HUES64 (cell line): Measurements from ENCODE around the gene MPZL1. TPM values are rescaled to one million over a fixed set of nuclear protein-coding genes. Genes with fewer than 3 reads are reported as not detected.

Experiments used
- H3K27ac ChIP-seq: 2 replicates; pipeline ENCODE4 v1.7.0; 2013; ENCODE audit warnings: low read depth, low read length, inconsistent platforms
- H3K27me3 ChIP-seq: 2 replicates; pipeline ENCODE4 v1.6.1; 2013; ENCODE audit warnings: mild to moderate bottlenecking, low read length; ENCODE audit not compliant: insufficient read depth
- H3K36me3 ChIP-seq: 2 replicates; pipeline ENCODE4 v1.6.1; 2013; ENCODE audit warnings: mild to moderate bottlenecking, low read length; ENCODE audit not compliant: insufficient read depth
- H3K4me1 ChIP-seq: 2 replicates; pipeline ENCODE4 v1.6.1; 2013; ENCODE audit warnings: mild to moderate bottlenecking, low read length, moderate library complexity; ENCODE audit not compliant: insufficient read depth
- H3K4me3 ChIP-seq: 2 replicates; pipeline ENCODE4 v1.5.1; 2013; ENCODE audit warnings: mild to moderate bottlenecking, low read length, moderate library complexity
- H3K9ac ChIP-seq: 2 replicates; pipeline ENCODE4 v1.6.1; 2013; ENCODE audit warnings: mild to moderate bottlenecking, low read depth, low read length
- H3K9me3 ChIP-seq: 2 replicates; pipeline ENCODE4 v1.6.1; 2013; ENCODE audit warnings: low read depth, low read length; ENCODE audit not compliant: insufficient read depth
- WGBS: fragments of 150-250, 120-280 bp; methylation state at CpG from one replicate; pipeline ENCODE4 v1.1.7; 2013; ENCODE audit warnings: missing lambda C conversion rate; 5-methylcytosine and 5-hydroxymethylcytosine counted together
- polyA plus RNA-seq, 2 experiments: library from polyadenylated mRNA; stranded (reverse); fragments of 50-300 nt; gene quantifications; one replicate each; pipeline ENCODE4 v1.2.3, GENCODE V29; 2013

The MPZL1 gene
- polyA plus RNA-seq (2013, experiment 1 of 2), result 49.8 TPM
- 58.5 TPM for polyA plus RNA-seq (2013, experiment 2 of 2)

DNA sequence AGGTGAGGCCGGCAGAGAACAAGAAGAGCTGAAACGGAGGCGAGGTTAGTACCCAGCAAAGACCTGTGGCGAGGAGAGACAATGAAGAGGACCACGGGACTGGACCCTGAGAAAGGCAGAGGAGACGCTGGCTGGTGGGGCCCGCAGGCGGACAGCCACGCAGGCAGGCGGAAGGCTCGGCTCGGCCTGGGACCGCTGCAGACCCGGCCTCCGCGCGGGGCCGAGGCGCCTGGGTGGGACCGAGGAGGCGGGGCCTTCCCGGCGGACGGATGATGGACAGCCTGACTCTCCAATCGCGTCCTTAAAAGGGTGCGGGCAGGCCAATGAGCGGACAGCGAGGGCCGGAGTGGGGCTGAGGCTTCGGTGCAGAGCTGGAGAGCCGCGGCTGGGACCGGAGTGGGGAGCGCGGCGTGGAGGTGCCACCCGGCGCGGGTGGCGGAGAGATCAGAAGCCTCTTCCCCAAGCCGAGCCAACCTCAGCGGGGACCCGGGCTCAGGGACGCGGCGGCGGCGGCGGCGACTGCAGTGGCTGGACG lies at the start of gene MPZL1:
MPZL1 (plus strand) TSS at position 366 of the 535 bp plus-strand sequence. CDS start 170 bp downstream, outside the sequence.
- Histone ChIP-seq H3K4me1 (peaks cover 39% of the 10 kb centered on the region), H3K9ac (peak within 1 kb of the TSS; percentile 79), H3K9me3 (no peaks in the 10 kb centered on the region), H3K4me3 (peak within 1 kb of the TSS; percentile 88), H3K27ac (peak within 1 kb of the TSS; percentile 61), H3K36me3 (no peaks in the 10 kb centered on the region), H3K27me3 (no peaks in the 10 kb centered on the region)
- WGBS, result under 1% methylated on average over 52 of the region's 52 CpGs

GRCh38 chr1:167672831-167673230 lies 49.0 kb upstream of the MPZL1 start:
- Histone ChIP-seq H3K27me3 (no peaks in the 10 kb centered on the region), H3K27ac (no peak overlapping the region), H3K4me3 (no peak overlapping the region), H3K9me3 (no peaks in the 10 kb centered on the region), H3K9ac (no peak overlapping the region), H3K36me3 (no peaks in the 10 kb centered on the region), H3K4me1 (no peaks in the 10 kb centered on the region)
- WGBS, result 70% methylated on average over 4 of the region's 4 CpGs

DNA sequence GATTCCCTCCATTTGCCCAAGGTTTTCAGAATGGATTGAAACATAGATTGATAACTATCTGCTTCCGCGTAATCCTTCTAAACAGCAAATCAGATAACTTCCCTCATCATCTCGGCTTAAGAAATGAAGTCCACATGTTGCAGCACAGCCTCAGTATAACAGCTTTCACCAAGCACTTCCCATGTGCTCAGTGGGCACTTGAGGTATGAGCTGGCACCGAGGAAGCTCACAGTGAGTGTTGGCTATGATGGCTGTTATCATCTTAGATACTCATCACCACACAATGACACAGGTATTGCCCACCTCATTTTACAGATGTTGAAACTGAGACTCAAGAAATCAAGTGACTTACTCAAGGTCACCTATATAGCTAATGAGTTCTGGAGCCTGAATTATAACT lies 48.5 kb upstream of the MPZL1 start:
- WGBS, result 97% methylated on average over 4 of the region's 4 CpGs
- Histone ChIP-seq H3K36me3 (no peaks in the 10 kb centered on the region), H3K9ac (no peak overlapping the region), H3K4me1 (no peaks in the 10 kb centered on the region), H3K27me3 (no peaks in the 10 kb centered on the region), H3K9me3 (no peaks in the 10 kb centered on the region), H3K27ac (no peak overlapping the region), H3K4me3 (no peak overlapping the region)

DNA sequence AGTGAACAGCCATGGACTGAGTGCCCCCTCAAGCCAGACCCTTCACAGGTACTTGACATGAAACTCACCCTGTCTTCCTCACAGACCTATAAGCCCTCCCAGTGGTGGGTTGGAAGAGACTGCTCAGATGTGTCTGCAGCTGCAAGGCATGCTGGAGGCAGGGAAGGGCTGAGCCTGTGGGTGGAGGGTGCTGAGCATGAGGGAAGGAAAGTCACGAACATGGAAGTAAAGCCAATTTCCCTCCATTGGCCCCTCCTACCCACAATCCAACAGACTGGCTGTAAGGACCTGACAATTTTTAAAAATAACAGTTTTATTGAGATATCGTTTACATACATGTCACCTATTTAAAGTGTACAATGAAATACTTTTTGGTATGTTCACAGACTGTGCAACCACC lies 47.6 kb upstream of the MPZL1 start:
- H3K9ac ChIP-seq, result no peak overlapping the region
- WGBS, result no CpG with 5 or more reads among the region's 2 CpGs
- no peaks in the 10 kb centered on the region for H3K27me3 ChIP-seq
- no peak overlapping the region for H3K4me3 ChIP-seq
- no peak overlapping the region for H3K27ac ChIP-seq
- no peaks in the 10 kb centered on the region for H3K9me3 ChIP-seq
- no peaks in the 10 kb centered on the region for H3K36me3 ChIP-seq
- no peaks in the 10 kb centered on the region for H3K4me1 ChIP-seq

DNA sequence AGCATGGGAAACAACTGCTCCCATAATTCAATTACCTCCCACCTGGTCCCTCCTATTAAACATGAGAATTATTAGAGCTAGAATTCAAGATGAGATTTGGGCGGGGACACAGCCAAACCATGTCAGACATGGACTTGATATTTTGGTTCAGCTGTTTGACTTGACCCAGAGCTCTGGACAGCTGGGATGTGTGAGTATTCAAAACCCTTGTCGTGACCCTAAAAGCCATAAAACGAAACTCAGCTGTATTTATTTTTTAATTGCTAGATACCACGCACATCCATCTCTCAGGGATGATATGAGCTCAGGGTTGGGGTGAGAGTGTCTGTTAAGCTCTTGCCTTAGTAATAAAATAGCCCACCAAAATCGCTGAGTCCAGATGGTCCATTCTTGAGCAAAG lies 46.3 kb upstream of the MPZL1 start:
- no peaks in the 10 kb centered on the region for H3K4me1 ChIP-seq
- WGBS, result 92% methylated on average over 5 of the region's 5 CpGs
- H3K36me3 ChIP-seq, result no peaks in the 10 kb centered on the region
- no peak overlapping the region for H3K27ac ChIP-seq
- no peak overlapping the region for H3K4me3 ChIP-seq
- no peaks in the 10 kb centered on the region for H3K9me3 ChIP-seq
- H3K9ac ChIP-seq, result no peak overlapping the region
- no peaks in the 10 kb centered on the region for H3K27me3 ChIP-seq

DNA sequence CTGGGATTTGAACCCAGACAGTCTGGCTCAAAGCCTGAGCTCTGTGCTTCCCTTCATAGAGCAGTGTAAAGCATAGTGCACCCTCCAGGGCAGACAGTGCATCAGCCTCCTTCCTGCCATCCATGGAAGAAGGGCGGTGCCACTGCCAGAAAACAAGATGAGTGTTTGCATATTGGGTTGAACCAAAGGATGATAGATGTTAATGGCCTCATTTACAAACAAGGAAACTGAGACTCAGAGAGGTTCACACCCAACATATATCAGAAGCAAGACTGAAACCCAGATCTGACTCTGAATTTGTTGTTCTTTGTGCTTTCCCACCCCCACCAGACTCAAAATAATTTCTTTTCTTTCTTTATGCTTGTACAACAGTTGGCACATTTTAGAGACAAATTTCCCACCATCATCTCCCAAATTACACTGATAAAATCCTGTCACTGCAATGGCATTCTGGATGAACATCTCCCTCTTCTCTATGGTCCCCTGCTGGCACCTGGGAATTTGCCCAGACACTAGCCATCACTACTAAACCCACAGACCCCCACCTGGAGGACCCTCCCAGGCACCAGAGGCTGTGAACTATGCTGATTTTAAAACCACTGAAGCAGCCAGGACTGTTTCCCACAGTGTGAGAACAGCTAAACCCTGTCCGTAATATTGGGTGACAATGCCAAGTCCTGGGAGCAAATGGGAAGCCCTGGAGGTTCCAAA lies 45.4 kb upstream of the MPZL1 start:
- WGBS, result 91% methylated on average over 2 of the region's 2 CpGs
- H3K36me3 ChIP-seq, result no peaks in the 10 kb centered on the region
- no peak overlapping the region for H3K4me3 ChIP-seq
- no peaks in the 10 kb centered on the region for H3K4me1 ChIP-seq
- H3K27ac ChIP-seq, result no peak overlapping the region
- no peak overlapping the region for H3K9ac ChIP-seq
- no peaks in the 10 kb centered on the region for H3K9me3 ChIP-seq
- H3K27me3 ChIP-seq, result no peaks in the 10 kb centered on the region

DNA sequence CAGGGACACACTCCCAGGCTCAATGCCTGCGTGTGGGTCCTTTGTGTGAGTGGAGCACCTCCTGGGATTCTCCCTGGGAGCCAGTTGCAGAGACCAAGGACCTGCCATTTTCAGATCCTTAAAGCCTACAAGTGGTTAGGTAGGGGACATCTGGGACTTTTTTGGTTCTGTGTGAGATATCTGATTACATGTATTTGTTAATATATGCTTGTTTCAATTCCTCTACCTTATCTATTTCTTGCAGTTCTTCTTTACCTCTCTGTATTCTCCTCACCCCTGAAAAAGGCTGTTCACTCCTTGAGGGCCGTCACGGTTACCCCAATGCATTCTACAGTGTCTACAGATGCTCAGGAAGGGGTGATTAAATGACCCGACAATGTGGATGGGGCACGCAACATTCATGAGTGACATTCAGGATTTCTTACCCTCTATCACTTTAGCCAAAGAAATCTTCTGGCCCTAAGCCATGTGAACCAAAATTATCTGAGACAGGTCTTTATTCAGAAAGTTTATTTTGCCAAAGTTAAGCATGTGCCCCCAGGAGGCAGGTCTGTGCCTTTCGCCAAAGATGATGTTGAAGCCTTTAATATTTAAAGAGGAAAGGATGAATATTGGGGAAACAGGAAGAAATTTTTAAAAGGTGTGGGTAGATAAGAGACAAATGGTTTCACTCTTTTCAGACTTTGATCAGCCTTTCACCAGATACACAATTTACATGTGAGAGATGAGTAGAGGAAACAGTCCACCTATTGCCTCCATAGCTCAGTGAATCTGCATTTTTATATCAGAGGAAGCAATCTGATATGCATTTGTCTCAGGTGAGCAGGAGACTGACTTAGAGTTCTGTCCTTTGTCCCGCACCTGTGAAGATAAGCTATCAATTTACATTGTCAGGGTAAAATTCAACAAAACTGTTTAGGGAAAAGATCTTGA lies 44.6 kb upstream of the MPZL1 start:
- Histone ChIP-seq H3K9me3 (no peaks in the 10 kb centered on the region), H3K27me3 (no peaks in the 10 kb centered on the region), H3K4me1 (no peaks in the 10 kb centered on the region), H3K4me3 (no peak overlapping the region), H3K9ac (no peak overlapping the region), H3K36me3 (no peaks in the 10 kb centered on the region), H3K27ac (no peak overlapping the region)
- WGBS, result 86% methylated on average over 7 of the region's 7 CpGs

DNA sequence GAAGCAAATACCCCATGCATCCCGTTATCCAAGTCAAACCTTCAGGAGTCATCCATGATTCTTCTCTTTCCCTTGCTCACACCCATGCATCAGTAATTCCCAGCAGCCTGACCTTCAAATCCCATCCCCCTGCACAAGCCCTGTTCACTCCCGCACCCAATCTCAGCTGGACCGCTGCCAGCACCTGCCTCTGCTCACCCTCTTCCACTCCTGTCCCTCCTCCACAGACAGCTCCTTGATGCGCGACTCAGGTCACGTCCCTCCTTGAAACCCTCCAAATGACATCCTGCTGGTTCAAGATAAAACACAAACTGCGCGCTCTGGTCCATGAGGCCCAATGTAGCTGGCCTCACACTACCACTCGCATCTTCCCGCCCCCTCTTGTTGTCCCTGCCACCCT lies 43.4 kb upstream of the MPZL1 start:
- no peaks in the 10 kb centered on the region for H3K36me3 ChIP-seq
- H3K4me1 ChIP-seq, result peaks cover 3% of the 10 kb centered on the region
- H3K27ac ChIP-seq, result no peak overlapping the region
- 92% methylated on average over 10 of the region's 10 CpGs for WGBS
- no peak overlapping the region for H3K4me3 ChIP-seq
- H3K9me3 ChIP-seq, result no peaks in the 10 kb centered on the region
- no peak overlapping the region for H3K9ac ChIP-seq
- no peaks in the 10 kb centered on the region for H3K27me3 ChIP-seq

GRCh38 chr1:167678838-167679237 lies 42.9 kb upstream of the MPZL1 start:
- WGBS, result 98% methylated on average over 3 of the region's 3 CpGs
- Histone ChIP-seq H3K36me3 (no peaks in the 10 kb centered on the region), H3K27ac (no peak overlapping the region), H3K27me3 (no peaks in the 10 kb centered on the region), H3K9ac (no peak overlapping the region), H3K4me3 (no peak overlapping the region), H3K4me1 (peaks cover 6% of the 10 kb centered on the region), H3K9me3 (no peaks in the 10 kb centered on the region)

- no peak overlapping the region for H3K9ac ChIP-seq
- no peak overlapping the region for H3K4me3 ChIP-seq
- no peaks in the 10 kb centered on the region for H3K9me3 ChIP-seq
- no peaks in the 10 kb centered on the region for H3K36me3 ChIP-seq
- 97% methylated on average over 6 of the region's 6 CpGs for WGBS
- peaks cover 14% of the 10 kb centered on the region for H3K4me1 ChIP-seq
- H3K27me3 ChIP-seq, result no peaks in the 10 kb centered on the region
- H3K27ac ChIP-seq, result no peak overlapping the region
Measured at GRCh38 chr1:167679714-167680113, 42.1 kb upstream of the MPZL1 start.

- Histone ChIP-seq H3K9ac (no peak overlapping the region), H3K4me1 (peaks cover 23% of the 10 kb centered on the region), H3K27me3 (no peaks in the 10 kb centered on the region), H3K4me3 (no peak overlapping the region), H3K9me3 (no peaks in the 10 kb centered on the region), H3K27ac (no peak overlapping the region), H3K36me3 (no peaks in the 10 kb centered on the region)
- WGBS, result 83% methylated on average over 2 of the region's 3 CpGs
Measured at GRCh38 chr1:167681024-167681423, 40.8 kb upstream of the MPZL1 start.
